Measurements from ENCODE around the gene ERBB4. TPM values are rescaled to one million over a fixed set of nuclear protein-coding genes. Genes with fewer than 3 reads are reported as not detected.
"Not testable (repeated sequence)": the region's sequence is repeated elsewhere in the genome, so short reads cannot be mapped to it uniquely, and the experiment has no call there.

The ERBB4 gene
- total RNA-seq, 1 experiment from 2014 or later = not detected

DNA sequence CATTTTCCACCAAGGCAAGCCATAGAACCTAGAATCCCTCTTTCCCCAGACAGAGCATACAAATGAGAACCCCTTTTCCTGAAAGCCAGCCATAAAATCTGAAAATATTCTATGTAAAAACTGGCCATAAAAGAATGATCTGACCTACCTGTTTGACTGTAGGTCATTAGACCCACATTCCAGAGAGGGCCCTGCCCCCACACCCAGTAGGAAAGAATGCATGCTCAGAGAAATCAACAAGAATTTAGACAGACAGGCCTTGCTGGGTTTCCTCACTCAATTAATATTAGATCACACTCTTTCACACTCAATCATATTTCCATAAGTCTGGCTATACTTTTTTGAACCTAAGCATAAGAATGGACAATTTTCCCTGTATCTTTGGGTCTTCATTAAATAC, 929.5 kb downstream of the ERBB4 start:
- DNase-seq (ENCODE audit: low read depth) = no peak

- no peak for DNase-seq (ENCODE audit: low read depth)
Measured at GRCh38 chr2:211599146-211599545, 939.5 kb downstream of the ERBB4 start.

DNA sequence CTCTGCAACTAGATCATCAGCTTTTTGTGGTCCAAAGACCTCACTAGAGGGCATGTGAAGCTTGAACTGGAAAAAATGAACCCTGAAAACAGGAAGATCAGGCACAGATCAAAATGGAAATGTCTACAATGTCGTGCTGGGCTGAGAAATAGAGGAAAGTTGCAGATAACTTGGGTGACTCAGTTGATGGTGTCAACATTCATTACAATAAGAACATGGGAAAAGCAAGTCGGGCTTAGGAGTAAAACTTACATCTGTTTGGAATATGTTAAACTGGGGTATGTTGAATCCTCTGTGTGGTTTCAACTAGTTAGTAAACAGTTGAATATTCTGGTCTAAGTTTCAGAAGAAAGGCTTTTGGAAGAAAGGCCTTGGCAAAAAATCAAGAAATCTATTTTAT, 940.4 kb downstream of the ERBB4 start:
- DNase-seq (ENCODE audit: low read depth) = no peak

DNA sequence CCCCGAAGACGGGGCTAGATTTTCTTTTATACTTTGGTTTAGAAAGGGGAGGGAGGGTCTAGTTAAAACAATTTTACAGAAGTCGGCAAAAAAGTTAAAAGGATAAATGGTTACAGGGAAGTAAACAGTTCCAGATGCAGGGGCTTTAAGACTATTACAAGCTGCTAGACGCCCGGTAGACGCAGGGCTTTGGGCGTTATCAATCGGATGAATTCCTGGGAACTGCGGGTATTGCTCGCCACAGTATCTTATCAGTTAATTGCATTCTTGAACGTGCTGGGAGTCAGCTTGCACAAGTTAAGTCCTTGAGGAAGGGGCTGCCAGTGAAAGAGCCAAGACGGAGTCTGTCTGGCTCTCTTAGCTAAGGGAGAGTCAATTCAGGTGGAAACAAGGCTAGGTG, 946.6 kb downstream of the ERBB4 start:
- not testable (repeated sequence) for DNase-seq (ENCODE audit: low read depth)

DNA sequence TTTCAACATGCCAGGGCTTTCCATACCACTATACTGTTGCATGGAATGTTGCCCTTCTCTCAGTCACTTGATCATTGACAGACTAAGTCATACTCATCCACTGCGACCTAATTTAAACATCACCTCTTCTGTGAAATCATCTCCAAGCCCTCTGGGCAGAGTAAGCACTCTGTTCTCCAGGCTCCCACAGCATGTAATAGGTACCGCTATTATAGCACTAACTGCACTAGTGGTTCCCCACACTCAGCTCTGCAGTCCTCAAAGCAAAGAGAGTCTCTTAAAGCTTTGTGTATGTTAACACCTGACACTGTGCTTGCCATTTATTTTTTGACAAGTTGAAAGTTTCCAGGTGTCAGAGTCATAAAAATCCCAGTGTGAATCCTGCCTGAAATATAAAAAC, 947.2 kb downstream of the ERBB4 start:
- DNase-seq (ENCODE audit: low read depth) = no peak

DNA sequence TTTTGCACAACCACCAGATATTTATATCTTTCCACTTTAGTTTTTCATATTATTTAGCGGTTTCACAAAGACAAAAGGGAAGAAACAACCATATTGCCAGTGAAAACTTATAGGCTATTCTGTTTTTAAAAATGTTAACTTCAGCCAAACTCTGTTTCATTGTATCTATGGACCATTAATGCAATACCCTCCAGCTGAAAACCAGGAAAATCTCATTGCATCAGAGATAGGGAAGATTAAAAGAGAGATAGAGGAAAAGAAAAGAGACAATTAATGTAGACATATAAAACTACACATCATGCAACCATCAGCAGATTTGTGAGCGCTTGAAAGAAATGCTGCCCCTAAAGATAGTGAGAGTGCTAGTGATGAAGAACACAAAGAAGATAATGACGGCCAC, 970.2 kb downstream of the ERBB4 start:
- DNase-seq (ENCODE audit: low read depth) = no peak

- DNase-seq (ENCODE audit: low read depth) = no peak
Measured at GRCh38 chr2:211564441-211564840, 974.2 kb downstream of the ERBB4 start.

GRCh38 chr2:211545582-211545981, 993.0 kb downstream of the ERBB4 start:
- no peak for DNase-seq (ENCODE audit: low read depth)

DNA sequence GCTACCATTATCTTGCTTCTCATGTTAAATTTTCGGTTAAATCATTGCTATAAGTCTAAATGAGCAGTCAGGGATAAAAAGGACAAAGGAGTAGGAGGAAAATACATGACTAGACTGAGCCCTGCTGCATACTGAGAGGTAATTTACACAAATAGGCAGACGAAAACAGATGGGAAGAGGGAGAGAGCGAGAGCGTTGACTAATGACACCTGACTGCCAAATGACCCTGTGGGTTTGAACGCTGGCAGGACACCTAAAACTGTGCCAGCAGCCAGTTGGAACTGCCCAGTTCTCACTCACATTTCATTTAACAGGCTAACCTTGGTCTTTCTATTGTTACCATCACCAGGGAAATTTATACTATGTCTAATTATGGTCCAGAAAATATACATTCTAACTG, 1004.0 kb downstream of the ERBB4 start:
- no peak for DNase-seq (ENCODE audit: low read depth)

GRCh38 chr2:211524248-211524647, 1014.4 kb downstream of the ERBB4 start:
- not testable (repeated sequence) for DNase-seq (ENCODE audit: low read depth)

GRCh38 chr2:211516537-211516936, 1022.1 kb downstream of the ERBB4 start:
- DNase-seq (ENCODE audit: low read depth) = no peak

- no peak for DNase-seq (ENCODE audit: low read depth)
Measured at GRCh38 chr2:211514049-211514448, 1024.6 kb downstream of the ERBB4 start.

DNA sequence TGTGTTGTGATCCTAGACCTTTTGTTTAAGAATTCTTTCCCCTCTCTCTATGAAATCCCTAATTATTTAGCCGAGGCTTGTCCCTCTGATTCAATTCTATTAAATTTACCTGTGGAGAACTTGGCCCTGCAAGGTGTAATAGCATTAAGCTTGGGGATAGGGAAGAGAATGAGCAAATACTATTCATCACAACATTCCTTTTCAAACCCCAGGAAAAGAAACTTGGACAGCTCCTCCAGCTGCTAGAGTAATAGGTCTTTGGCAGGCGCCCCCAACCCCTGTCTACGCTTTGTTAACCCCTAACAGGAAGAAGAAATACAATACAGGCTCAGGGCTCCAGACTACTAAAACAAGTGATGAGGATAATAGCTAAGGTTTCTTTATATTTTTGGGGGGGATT, 1025.2 kb downstream of the ERBB4 start:
- no peak for DNase-seq (ENCODE audit: low read depth)

DNA sequence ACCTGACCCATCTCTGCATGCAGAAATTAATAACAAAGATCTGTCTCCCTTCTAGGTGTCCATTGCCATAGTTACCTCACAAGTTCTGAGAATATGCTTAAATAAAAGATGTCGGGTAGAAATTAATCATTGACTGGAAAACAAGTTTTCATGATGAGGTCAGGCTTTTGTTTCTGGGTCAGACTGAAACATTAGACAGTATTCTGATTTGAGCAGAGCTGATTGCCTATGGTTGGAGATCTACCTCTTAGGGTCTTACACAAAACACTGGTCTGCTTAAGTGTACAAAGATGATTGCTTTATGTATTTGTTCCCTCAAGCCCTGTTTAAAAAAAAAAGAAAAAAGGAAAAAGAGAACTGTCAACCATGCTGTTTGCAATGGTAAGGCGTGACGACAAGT, 1025.8 kb downstream of the ERBB4 start:
- DNase-seq (ENCODE audit: low read depth) = no peak

DNA sequence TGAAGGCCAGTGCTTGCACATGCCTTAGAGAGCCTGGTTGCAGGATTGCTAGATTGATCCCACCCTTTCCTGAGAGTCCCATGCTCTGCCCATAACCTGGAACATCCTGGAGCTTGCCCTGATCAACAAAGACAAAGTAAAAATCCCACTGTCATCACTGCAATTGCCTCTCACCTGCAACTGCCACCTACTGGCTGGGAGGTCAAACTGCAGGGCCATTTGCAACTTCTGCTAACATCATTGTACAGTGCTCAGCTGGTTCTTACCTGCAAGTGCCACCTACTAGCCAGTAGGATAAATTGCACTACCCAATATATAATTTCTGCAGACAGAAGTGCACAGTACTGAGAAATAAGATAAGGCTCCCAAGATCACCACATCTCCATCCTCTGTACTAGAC, 1034.7 kb downstream of the ERBB4 start:
- DNase-seq (ENCODE audit: low read depth) = no peak

GRCh38 chr2:211503198-211503597, 1035.4 kb downstream of the ERBB4 start:
- DNase-seq (ENCODE audit: low read depth) = no peak

DNA sequence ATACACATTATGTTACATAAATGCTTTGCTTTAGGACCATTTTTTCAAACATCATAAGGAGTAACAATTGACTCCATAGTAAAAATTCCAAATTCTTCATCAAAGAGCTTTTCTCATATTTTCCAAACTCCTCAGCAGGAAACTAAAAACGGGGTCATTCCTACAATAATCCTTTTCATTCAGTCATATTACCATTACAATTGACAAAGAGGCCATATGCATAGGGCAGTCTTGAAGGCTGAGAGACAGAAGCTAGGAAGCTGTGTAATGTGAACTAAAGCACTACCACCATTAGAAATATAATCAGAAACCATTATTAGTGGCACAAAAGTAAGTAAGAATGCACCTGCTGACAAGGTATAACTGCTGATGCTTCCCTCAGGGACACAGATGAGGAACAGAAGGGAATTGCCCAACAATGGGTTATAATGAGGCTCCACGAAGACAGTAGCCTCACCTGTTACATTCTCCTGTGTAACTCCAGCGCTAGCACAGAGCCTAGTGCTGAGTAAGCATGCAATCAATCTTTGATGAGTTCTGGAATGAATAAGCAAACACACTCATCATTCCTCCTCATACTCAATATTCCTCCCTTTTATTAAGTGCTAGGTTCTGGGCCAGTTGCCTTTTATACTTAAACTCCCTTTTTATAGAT, 1039.9 kb downstream of the ERBB4 start:
- DNase-seq (ENCODE audit: low read depth) = no peak

GRCh38 chr2:211495339-211495738, 1043.3 kb downstream of the ERBB4 start:
- no peak for DNase-seq (ENCODE audit: low read depth)

DNA sequence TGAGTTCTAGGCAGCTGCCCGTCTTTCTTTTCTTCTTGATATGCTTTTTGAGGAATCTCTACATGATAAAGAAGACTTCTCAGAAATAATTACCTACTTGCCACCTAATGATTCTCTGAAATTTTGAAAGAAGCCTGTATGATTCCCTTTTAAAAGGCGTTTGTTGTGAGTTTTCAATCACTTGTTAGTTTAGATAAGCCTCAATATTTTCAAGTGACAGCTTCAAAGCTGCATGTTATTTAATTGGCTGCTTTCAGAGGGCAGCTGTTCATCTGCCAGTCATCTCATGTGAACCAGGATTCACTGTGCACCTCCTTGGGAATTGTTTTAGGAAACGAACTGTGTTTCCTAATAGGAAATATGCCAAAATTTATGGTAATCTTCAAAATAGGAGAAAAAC, 1044.1 kb downstream of the ERBB4 start:
- DNase-seq (ENCODE audit: low read depth) = no peak

GRCh38 chr2:211494085-211494484, 1044.5 kb downstream of the ERBB4 start:
- no peak for DNase-seq (ENCODE audit: low read depth)

- no peak for DNase-seq (ENCODE audit: low read depth)
Measured at GRCh38 chr2:211487733-211488132, 1050.9 kb downstream of the ERBB4 start.

GRCh38 chr2:211479536-211480150, 1059.0 kb downstream of the ERBB4 start:
- no peak for DNase-seq (ENCODE audit: low read depth)

DNA sequence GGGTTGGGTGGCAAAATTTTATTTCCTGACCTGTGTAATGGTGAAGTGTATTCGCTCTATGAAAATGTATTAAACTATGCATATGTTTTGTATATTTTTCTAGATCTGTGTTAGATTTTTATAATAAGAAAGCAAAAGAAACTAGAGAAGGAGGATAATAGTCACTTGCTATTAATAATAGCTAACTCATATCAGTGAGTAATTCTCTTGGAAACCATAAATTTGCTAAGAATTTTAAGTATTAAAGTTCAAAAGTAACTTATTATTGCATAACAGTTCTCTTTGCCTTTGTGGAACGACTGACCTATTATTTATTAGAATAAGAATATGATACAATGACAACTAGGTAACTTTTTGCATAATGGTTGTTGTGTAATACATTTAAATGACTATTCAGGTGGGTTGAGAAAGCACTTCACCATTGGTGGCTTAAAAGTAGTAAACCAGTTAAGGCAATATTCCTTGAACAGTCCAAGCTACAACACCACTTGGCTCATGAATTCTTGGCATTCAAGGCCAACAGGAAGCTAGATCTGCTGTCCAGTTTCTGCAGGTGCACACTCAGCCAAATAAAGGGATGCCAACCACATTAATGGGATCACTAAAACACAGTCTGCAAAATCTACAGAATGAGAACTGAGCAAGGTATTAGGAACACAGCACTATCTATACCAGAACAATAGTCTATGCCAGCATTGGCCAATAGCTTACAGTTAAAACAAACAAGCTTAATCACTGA, 1060.9 kb downstream of the ERBB4 start:
- DNase-seq (ENCODE audit: low read depth) = no peak

Measured in RPMI7951 (cell line).